Measurements from ENCODE around the gene GNPDA1.
A peak's percentile ranks its signal among the peaks of the same experiment; 100 is the strongest.

The GNPDA1 gene

DNA sequence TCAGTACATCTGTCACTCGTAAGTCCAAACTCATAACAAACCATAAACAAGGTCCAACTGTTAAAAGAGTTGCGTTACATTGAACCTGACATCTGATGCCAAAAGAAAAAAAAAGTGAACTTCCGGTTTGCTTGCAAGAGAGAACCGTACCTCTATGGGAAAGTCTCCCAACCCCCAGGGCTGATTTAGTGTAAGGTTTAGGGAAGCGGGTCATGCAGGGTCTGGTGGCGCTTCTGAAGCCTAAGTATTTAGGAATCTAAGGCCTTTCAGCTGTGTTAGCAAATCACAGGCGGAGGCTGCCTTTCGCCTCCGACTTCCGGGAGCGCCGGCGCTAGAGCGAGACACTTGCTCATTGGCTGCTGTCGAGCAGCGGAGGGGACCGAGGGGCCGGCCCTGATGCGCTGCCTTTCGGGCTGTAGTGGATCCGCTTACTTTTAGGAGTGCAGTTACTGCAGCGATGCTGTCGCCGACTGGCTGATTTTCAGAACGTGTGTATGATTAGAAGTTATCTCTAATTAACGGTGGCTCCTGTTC, 12.0 kb upstream of the GNPDA1 start:
- DNase-seq (ENCODE audit: insufficient read length, low spot score) (peak; percentile 80), FAIRE-seq (peak; percentile 96)

DNA sequence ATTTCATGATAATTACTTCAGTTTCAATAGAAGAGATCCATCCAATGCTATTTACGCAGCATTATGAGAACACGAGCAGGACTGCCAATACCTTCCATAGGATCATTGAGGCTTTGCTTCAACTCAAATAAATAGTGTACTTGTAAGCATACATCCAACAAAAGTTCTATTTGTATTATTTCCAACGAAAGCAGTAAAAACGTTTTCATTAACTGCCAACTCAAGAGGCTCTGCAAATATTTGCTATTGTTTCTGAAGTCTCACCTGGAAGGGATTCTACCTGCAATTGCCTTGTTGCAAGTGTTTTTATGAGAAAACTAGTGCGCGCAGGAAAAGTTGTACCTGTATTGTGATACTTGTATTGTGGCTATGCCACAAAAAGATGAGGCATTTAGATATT, 11.0 kb upstream of the GNPDA1 start:
- DNase-seq (ENCODE audit: insufficient read length, low spot score) (no peak), FAIRE-seq (no peak)

DNA sequence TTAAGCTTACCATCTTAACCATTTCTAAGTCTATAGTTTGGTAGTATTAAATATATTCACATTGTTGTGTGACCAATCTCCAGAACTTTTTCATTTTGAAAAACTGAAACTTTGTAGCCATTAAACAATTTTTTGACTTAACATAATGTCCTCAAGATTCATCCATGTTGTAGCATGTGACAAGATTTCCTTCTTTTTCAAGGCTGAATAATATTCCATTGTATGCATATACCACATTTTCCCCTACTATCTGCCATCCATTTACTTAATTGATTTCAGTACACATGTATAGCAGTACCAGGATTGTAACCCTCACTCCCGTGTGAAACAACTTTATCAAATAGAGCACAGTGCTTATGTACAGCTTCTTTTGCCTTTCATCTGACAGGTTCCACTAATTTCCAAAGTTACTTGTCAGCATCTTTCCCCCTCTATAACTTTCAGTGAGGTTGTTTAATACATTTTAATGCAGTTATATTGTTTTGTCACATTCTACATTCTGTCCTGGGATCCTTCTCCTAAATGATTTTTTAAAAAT, 7.4 kb upstream of the GNPDA1 start:
- DNase-seq (ENCODE audit: insufficient read length, low spot score) (no peak), FAIRE-seq (no peak)

DNA sequence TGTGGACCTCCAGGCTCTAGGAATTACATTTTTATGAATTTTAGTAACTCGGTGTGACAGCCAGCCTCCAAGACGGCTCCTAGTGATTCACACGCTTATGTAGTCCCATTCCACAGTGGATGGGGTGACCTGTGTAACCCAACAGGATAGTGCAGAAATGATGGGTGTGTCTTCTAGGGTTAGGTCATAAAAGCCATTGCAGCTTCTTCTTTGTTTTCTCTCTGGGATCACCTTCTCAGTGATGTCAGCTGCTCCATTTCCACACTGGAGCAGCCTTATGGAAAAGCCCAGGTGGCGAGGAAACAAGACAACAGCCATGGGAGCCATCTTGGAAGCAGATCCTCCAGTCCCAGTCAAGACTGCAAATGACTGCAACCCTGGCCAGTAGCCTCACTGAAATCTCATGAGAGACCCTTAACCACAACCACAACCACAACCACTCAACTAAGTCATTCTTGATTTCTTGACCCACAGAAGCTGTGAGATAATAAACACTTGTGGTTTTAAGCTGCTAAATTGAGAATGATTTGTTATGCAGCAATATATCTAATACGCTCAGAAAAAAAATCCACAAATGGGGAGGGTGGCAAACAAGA, 5.1 kb upstream of the GNPDA1 start:
- no peak for DNase-seq (ENCODE audit: insufficient read length, low spot score)
- peak; percentile 77 for FAIRE-seq

DNA sequence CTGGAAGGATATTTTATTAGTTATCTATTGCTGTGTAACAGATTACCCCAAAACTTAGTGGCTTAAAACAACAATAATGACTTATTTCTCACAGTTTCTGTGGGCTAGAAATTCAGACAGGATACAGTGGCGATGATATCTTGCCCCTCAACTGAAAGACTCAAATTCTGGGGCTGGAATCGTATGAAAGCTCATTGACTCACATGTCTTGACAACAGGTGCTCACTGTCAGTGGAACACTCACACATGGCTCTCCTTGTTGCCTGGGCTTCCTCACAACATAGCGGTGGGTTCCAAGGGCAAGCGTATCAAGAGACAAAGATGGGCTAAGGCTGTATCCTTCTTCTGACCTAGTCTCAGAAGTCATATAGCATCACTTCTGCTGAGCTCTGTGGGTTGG, 3.7 kb upstream of the GNPDA1 start:
- no peak for DNase-seq (ENCODE audit: insufficient read length, low spot score)
- FAIRE-seq, result peak; percentile 65

DNA sequence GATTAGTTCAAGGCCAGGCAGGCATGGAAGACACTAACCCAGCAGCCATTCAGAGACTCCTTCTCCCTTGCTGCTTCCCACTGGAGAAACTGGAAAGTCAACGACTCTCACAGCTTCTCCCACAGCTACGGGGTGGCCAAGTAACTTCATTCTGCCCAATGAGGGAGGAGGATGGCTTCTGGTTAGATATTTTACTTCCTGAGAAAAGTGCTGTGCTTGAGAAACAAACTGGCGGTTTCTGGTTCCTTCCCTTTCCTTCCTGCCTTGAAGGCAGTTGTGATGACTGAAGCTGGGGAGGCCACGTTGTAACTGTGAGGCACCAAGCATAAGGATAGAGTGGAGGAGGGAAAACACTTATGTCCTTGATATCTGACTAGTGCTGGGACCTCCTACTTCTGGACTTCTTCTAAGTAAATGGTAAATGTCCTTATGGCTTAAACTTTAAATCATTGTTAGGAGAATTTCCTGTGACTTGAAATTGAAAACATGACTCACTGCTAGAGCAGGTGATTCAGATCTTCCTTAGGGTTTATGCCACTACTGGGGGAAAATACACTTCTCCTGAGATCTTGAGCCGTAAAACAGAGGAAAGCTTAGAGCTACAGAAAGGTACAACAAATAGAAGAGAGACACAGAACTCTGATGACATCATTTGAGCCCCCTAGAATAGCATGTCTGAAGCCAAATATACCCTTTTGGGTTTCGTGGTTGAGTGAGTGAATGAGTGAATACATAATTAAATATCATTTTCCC, 3.1 kb upstream of the GNPDA1 start:
- FAIRE-seq (peak; percentile 83), DNase-seq (ENCODE audit: insufficient read length, low spot score) (no peak)

DNA sequence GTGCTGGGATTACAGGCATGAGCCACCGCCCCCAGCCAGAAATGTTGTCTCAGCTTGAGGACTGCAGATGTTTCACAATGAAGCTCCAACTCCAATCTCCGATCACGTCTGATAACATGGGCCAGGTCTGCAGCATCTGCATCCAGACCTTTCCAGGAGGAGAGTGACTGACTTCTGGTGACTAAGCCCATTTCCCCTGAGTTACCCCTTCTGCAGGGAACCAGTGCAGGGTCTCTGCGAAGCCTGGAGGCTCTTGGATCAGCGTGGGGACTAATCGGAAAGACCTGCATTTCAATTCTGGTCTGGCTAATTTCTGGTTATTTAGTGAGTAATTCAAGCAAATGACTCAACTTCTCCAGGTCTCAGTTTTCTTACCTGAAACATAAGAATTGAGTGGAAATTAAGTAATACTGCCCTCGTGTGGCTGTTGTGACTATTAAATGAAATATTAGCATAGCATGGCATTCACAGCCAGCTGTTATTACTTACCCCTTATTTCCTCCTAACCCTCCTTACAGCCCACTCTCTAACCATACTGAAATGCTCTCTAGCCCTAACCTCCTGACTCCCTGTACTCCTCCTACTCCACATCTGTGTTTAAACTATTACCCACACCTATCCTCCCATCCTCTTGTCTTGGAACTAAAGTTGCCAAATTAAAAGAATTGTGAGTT, 2.2 kb upstream of the GNPDA1 start:
- peak; percentile 80 for FAIRE-seq

DNA sequence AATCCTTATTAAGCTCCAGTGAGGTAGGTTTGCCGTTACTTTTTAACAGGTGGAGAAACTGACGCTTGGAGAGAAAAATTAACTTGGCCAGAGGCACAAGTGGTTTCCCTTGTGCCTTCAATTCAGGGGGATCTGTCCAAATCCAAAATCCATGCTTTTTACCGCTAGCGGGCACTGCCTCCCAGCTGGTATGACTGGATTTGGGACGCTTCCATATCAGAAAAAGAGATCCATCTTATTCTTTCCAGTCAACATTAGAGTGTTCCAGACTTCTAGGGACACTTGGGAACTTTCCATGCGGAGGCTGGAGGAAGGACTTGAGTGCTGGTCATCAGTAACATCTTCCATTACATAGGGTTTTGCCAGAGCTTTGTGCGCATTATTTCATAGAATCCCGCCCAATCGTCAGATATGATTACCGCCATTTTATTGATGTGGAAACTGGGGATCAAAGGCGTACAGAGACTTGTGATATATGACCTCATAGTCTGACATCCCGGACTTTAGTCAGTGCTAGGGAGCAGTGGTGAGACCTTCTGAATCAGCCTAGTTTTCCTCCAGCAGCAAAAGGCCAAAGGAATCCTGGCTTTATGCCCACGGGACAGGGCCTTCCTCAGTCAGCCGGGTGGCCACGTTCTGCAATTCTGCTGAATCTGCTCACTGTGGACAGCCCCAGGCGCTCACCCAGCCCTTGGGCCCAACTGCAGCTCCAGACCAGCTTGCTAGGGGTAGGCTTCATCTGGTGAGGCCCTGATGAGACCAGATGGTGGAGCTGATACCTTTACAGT, 1.1 kb upstream of the GNPDA1 start:
- FAIRE-seq (no peak), DNase-seq (ENCODE audit: insufficient read length, low spot score) (no peak)

More for the DNA sequence above, 2.2 kb upstream of the GNPDA1 start:
- no peak for DNase-seq (ENCODE audit: insufficient read length, low spot score)

DNA sequence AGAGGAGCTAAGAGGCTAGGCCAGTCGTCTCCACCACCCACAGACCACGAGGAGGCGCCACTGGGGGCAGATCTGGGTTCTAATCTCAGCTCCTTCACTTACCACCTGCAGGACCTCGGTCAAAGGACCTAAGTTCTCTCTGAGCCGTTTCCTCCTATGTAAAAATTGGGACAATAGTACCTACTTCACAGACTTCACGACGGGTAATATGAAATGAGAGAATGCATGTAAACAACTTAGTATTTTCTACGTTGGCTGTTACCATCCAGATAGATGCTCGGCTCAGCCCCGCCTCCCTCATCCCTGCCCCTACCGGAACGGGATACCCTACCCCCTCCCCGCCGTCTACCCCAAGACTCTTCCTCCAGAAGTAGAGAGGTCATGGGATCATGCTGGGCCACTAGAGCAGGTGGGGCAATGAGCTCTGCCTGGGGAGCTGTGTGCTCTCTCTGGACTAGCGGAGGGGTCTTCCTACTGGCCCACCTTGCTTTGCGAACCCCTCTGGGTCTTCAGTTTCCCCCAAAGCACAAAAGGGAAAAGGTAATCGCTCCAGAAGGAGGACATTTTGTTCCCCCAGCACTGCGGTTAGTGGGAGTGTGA, 541 bp downstream of the GNPDA1 start:
- FAIRE-seq, result peak; percentile 26
- DNase-seq (ENCODE audit: insufficient read length, low spot score), result no peak

DNA sequence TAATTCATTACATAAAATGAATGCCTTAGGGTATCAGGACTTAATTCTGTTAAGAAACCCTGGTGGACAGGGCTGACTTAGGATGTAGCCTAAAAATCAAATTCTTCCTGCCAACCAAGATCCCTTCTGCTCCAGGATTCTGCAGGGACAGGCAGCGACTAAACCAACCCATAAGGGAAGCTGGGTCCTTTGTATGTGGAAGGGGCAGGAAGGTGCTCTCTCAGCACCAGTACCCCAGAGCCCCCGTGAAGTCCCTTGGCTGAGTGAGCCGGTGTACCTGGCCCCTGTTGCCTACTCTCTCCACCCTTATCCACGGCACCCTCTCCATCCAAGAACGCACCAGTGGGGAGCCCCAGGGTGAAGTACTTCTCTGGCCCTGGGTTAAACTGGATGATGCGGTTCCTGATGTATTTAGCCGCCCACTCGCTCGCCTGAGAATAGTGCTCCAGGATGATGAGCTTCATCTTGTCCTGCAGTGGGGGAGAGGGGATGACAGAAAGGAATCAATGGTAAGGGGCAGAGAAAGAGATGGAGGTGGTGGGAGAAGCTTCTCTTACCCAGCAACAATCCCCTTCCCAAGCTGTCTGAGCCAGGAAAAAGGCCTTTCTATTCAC, 1.1 kb downstream of the GNPDA1 start:
- FAIRE-seq (no peak), DNase-seq (ENCODE audit: insufficient read length, low spot score) (no peak)

DNA sequence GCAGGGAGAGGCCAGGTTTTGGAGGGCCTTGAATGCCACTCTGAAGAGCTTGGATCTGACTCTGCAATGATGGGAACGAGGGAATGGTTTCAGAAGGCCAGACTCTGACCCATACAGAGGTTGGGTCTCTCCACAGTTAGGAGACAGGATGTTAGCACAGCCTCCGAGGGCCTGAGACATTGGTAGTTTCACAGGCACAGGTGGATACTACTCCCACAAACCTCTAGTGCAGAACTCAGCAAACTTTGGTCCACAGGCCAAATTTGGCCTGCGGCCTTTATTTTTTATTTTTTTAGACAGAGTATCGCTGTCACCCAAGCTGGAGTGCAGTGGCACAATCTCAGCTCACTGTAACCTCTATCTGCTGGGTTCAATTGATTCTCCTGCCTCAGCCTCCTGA, 2.9 kb downstream of the GNPDA1 start:
- FAIRE-seq (no peak), DNase-seq (ENCODE audit: insufficient read length, low spot score) (no peak)

DNA sequence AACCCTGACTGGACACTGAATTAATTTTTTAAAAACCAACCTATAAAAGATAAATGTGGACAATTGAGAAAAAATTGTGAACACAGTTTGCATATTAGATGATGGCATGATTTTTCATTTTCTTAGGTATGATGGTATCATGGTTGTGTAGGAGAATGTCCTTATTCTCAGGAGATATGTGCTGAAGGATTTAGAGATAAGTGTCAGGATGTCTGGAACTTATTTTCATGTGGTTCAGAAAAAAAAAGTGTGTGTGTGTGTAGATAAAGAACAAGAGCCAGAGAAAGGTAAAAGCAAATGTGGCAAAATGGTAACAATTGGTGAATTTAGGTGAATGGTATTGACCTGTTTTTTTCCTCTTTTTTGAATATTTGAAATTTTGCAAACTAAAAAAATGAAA, 4.0 kb downstream of the GNPDA1 start:
- FAIRE-seq (no peak), DNase-seq (ENCODE audit: insufficient read length, low spot score) (no peak)

DNA sequence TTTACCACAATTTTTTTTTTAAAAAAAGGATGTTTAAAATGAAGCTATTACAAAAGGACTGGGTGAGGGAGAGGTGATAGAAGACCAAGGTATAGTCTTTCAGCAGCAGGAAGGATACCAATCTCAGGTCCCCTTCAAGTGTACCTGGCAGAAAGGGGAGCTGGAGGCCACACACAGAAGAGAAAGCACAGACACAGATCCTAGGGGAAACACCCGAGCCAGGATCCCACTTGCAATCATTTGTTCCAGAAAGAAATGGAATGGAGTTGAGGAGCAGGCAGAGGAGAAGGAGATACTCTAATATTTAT, 5.6 kb downstream of the GNPDA1 start:
- no peak for DNase-seq (ENCODE audit: insufficient read length, low spot score)
- no peak for FAIRE-seq

DNA sequence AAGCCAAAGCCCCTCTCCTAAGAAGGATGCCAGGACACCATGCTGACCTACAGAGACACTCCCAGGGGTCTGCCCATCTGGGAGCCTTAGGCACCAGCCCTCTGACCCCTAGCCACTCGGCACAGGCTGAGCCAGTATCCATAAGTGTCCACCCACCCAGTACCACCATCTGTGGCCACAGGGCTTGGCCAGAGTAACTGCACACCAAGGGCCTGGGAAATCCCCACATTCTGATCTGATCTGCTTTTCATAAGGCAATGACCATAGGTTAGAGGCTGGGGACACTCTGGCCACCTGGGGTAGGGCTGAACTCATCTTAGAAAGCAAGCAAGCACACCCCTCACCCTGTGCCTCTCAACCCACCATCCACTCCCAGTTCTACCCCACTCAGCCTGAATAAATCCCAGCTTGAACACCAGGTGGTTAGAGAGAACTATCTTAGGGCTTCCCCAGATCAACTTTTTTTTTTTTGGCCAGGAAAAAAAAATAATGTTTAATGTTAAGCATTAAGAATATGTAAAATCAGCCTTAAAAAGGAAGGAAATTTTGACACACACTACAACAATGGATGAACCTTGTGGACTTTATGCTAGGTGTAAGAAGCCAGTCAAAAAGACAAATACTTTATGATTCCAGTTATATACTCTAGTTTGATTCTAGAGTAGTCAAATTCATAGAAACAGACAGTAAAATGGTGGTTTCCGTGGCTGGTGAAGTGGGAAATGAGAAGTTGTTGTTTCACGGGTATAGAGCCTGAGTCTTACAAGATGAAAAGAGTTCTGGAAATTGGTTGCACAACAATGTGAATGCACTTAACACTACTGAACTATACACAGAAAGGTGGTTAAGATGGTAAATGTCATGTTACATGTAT, 6.2 kb downstream of the GNPDA1 start:
- DNase-seq (ENCODE audit: insufficient read length, low spot score), result no peak
- peak; percentile 4 for FAIRE-seq

DNA sequence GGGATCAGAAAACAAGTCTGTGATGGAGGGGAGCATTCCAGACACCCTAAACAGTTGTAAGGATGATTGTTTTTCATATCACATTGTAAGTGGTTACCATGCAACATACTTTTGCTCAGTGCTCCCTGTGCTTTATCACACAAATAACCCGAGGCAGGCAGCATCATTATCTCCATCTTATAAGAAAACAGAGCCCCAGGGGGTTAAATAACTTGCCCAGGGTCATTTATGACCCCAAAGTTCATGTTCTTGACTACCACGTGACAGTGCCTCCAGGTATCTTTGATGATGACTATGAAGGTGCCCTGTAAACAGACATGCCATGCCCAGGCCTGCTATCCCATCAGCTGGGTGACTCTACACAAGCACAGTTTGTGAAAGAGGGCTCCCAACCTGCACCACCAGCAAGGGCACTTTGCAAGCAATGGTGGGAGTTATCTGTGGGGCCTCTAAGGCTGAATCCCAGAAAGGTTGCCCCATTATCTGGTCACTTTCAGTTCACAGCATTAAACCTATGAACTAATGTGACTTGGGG, 9.5 kb downstream of the GNPDA1 start:
- no peak for FAIRE-seq
- no peak for DNase-seq (ENCODE audit: insufficient read length, low spot score)

DNA sequence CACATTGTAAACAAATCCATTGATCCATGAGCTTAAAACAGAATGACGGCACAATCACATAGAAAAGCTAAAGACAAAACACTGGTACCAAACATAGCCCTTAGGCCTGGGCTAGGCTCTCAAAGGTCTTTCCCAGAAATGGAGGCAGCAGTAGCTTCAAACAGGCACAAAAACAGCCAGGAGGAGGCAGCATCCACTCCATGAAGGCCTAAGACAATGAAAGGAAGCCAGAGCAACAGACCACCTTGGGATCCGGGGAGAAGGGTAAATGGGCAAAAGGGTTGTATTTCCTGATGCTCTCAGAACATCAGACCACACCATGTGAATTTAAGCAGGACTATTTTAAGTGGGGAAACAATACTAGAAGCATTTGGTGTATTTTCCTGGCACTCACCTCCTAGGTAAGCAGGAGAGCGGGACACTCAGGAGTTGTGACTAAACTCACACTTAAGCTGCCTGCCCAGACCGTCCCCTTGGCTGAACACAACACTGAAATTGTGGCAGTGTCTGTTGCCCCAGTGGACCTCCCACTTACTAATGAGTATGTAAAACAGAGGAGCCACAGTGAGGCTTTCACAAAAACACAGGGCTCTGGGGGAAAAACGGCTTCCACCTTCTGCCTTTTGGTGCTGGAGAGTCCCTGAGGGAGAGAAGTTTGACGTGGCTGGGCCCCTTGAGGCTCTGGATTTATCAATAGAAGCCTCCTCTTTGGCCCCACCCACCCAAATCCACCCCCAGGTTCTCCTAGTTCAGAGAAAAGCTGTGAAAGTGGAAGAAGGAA, 11.9 kb downstream of the GNPDA1 start:
- no peak for DNase-seq (ENCODE audit: insufficient read length, low spot score)
- peak; percentile 55 for FAIRE-seq

DNA sequence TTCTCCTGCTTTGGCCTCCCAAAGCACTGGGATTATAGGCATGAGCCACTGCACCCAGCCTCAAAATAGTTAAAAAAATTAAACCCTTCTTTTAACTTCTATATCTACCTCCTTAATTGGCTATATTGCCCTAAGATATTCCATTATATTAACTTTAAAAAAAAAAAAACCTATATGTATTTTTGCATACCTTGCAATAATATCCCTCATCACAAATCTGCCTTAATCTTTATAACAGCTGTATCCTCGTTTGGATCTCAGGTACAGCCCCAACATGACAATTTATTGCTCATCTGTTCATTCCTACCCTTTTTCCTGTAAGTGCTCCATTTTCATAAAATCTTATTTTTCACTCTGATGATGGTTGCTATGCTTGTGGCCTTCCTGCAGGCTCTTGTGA, 12.7 kb downstream of the GNPDA1 start:
- no peak for FAIRE-seq

DNA sequence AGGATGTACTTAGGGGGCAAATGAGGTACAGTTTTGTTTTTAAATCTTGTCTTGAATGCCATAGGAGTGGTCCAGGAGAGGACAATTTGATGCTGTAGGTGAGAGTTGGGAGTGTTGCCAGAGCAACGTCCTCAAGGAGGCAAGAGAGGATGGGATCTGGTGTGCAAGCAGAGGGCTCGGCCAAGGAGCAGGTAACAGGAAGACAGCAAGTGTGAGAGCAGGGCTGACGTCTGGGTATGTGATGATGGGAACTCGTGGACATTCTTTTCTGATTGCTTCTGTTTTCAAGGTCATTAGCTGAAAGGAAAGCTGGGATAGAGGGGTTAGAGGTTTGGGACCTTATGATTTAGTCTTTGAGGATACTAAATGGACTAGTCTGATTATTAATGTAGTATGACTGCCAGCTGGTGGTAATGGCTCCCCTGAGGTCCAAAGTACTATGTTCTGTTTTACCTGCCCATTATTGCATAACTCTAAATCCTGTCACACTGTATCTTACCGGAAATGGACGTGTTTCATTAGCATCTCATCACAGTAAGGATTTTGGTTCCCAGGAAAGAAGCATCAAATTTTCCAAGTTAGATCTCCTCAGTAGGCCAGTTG, 15.4 kb downstream of the GNPDA1 start:
- FAIRE-seq, result no peak
- DNase-seq (ENCODE audit: insufficient read length, low spot score), result no peak

More for the DNA sequence above, 12.7 kb downstream of the GNPDA1 start:
- no peak for DNase-seq (ENCODE audit: insufficient read length, low spot score)

Measured in GM19239 (cell line).